ENCODE data around the gene ADD2.
A peak's percentile ranks its signal among the peaks of the same experiment; 100 is the strongest.

ADD2 gene

GRCh38 chr2:70697603-70698383 lies 70.2 kb downstream of the ADD2 start:
- no peak for DNase-seq

GRCh38 chr2:70696142-70696541 lies 71.9 kb downstream of the ADD2 start:
- DNase-seq = no peak

- DNase-seq = no peak
Measured at GRCh38 chr2:70692256-70692655, 75.7 kb downstream of the ADD2 start.

GRCh38 chr2:70691497-70692140 lies 76.4 kb downstream of the ADD2 start:
- DNase-seq = no peak

GRCh38 chr2:70690846-70691245 lies 77.2 kb downstream of the ADD2 start:
- no peak for DNase-seq

- DNase-seq = no peak
Measured at GRCh38 chr2:70688427-70688826, 79.6 kb downstream of the ADD2 start.

GRCh38 chr2:70687461-70687795 lies 80.6 kb downstream of the ADD2 start:
- no peak for DNase-seq

GRCh38 chr2:70686577-70687460 lies 81.2 kb downstream of the ADD2 start:
- DNase-seq = peak; percentile 13

GRCh38 chr2:70685771-70686171 lies 82.2 kb downstream of the ADD2 start:
- peak; percentile 60 for DNase-seq

- DNase-seq = peak; percentile 87
Measured at GRCh38 chr2:70684846-70685622, 83.0 kb downstream of the ADD2 start.

GRCh38 chr2:70683455-70683854 lies 84.5 kb downstream of the ADD2 start:
- DNase-seq = no peak

- no peak for DNase-seq
Measured at GRCh38 chr2:70680735-70681134, 87.3 kb downstream of the ADD2 start.

- DNase-seq = no peak
Measured at GRCh38 chr2:70679259-70679658, 88.7 kb downstream of the ADD2 start.

GRCh38 chr2:70678576-70679143 lies 89.3 kb downstream of the ADD2 start:
- DNase-seq = no peak

GRCh38 chr2:70676301-70677035 lies 91.5 kb downstream of the ADD2 start:
- no peak for DNase-seq

- no peak for DNase-seq
Measured at GRCh38 chr2:70675862-70676261, 92.1 kb downstream of the ADD2 start.

- no peak for DNase-seq
Measured at GRCh38 chr2:70674636-70675430, 93.2 kb downstream of the ADD2 start.

- DNase-seq = no peak
Measured at GRCh38 chr2:70673041-70673647, 94.9 kb downstream of the ADD2 start.

- DNase-seq = no peak
Measured at GRCh38 chr2:70671092-70671675, 96.8 kb downstream of the ADD2 start.

- no peak for DNase-seq
Measured at GRCh38 chr2:70670626-70671025, 97.4 kb downstream of the ADD2 start.

Measured in NCI-H146 (cell line).